Activated CD8-positive, alpha-beta memory T cell treated with anti-CD3 and anti-CD28 coated beads, Interleukin-2, amount 50 U/mL, for 24 hours (primary cell): ENCODE measurements around the gene EIPR1.

ENCODE experiments used
- DNase-seq: peaks from one replicate; pipeline ENCODE4 v3.0.0-alpha.2; 2020; ENCODE audit errors: extremely low read depth

EIPR1 gene

GRCh38 chr2:3377612-3378432 lies at the start of gene EIPR1:
Gene EIPR1 (minus strand): TSS chr2:3377818. CDS start chr2:3377689, 129 bp downstream.
- DNase-seq, result peak; percentile 96

- no peak for DNase-seq
Observed at GRCh38 chr2:3427272-3427671, 49.7 kb upstream of the EIPR1 start.

GRCh38 chr2:3426615-3427014 lies 49.0 kb upstream of the EIPR1 start:
- no peak for DNase-seq

- no peak for DNase-seq
Observed at GRCh38 chr2:3424171-3424795, 46.7 kb upstream of the EIPR1 start.

GRCh38 chr2:3423492-3424170 lies 46.0 kb upstream of the EIPR1 start:
- DNase-seq, result peak; percentile 57

GRCh38 chr2:3422161-3422779 lies 44.7 kb upstream of the EIPR1 start:
- DNase-seq, result no peak

GRCh38 chr2:3421580-3421979 lies 44.0 kb upstream of the EIPR1 start:
- no peak for DNase-seq

- no peak for DNase-seq
Observed at GRCh38 chr2:3420769-3421397, 43.3 kb upstream of the EIPR1 start.

GRCh38 chr2:3420076-3420768 lies 42.6 kb upstream of the EIPR1 start:
- no peak for DNase-seq

- no peak for DNase-seq
Observed at GRCh38 chr2:3418766-3419404, 41.3 kb upstream of the EIPR1 start.

GRCh38 chr2:3414133-3414860 lies 36.7 kb upstream of the EIPR1 start:
- no peak for DNase-seq

- DNase-seq, result no peak
Observed at GRCh38 chr2:3413697-3414096, 36.1 kb upstream of the EIPR1 start.

GRCh38 chr2:3411103-3411502 lies 33.5 kb upstream of the EIPR1 start:
- DNase-seq, result no peak

GRCh38 chr2:3409627-3410170 lies 32.1 kb upstream of the EIPR1 start:
- DNase-seq, result no peak

- DNase-seq, result no peak
Observed at GRCh38 chr2:3408781-3409180, 31.2 kb upstream of the EIPR1 start.

- no peak for DNase-seq
Observed at GRCh38 chr2:3406501-3406900, 28.9 kb upstream of the EIPR1 start.

GRCh38 chr2:3405876-3406275 lies 28.3 kb upstream of the EIPR1 start:
- no peak for DNase-seq

- no peak for DNase-seq
Observed at GRCh38 chr2:3405307-3405706, 27.7 kb upstream of the EIPR1 start.

- no peak for DNase-seq
Observed at GRCh38 chr2:3404349-3404894, 26.8 kb upstream of the EIPR1 start.
